ENCODE results near the gene HPS1. TPM values are rescaled to one million over a fixed set of nuclear protein-coding genes. Genes with fewer than 3 reads are reported as not detected.

The HPS1 gene
- total RNA-seq, 4 donors from 2014 or later = 51.4 to 74.4 (median 60.8) TPM

DNA sequence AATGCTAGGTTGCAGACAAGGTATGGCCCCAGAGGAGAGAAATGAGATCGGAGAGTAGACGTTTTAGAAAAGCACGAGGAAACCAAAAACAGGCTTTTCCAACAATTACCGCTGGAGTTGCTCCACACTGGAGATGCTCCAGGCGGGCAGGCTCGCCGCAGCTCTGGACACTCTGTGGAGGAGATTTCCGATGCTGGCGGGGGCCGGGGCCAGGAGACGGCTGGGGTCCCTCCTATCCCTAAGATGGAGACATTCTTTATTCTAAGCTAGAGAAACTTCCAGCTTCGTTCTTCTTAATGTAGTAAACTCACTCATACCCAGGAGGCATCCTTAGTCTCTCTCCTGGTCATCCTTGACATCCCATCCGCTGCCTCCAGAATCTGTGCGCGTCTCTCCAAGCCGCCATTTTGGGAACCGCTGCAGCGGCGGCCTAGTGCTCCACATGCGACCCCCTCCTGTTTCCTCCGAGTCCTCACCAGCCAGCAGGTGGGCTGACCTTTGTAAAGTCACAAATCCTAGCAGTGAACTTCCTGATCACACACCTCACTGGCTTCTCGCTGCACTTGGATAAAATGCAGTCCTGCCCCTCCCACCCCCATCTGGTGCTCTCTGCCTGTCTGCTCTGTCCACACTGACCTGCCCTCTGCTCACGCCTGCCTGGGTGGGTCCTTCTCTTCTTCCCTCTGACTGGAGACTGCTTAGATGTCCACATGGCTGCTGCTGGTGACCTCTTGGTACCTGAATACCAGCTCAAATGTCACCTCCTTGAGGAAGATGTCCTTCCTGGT lies 43.6 kb downstream of the HPS1 start:
- peak overlapping the region in 2 of 4 donors; percentile 29 to 68 for H3K27ac ChIP-seq

DNA sequence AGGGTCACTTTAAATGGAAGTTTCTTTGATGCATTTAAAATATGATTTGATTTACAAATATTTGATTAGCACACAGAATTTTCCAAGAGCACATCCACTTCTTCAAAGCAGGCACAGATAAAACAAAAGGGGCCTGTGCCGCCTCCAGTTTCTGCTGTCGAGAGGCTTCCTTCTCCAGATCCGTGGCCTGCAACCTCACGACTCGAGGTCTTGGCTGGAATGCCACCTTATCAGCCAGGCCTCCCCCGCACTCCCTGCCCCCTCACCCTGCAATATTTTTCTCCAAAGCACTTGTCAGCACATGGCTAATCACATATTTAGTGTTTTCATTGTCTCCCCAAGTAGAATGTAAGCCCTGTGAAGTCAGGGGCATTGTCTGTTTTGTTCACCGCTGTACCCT lies 44.3 kb downstream of the HPS1 start:
- H3K4me1 ChIP-seq = peaks cover 0 to 29% (median 9%) of the 10 kb centered on the region in 3 donors
- no peak overlapping the region for H3K27ac ChIP-seq
- H3K9me3 ChIP-seq = no peaks in the 10 kb centered on the region
- no peak for TF ChIP-seq POLR2A (IDR thresholded peaks at IDR 0.05)
- no peak for TF ChIP-seq POLR2AphosphoS5 (IDR thresholded peaks at IDR 0.05)
- TF ChIP-seq, protein P1, sequence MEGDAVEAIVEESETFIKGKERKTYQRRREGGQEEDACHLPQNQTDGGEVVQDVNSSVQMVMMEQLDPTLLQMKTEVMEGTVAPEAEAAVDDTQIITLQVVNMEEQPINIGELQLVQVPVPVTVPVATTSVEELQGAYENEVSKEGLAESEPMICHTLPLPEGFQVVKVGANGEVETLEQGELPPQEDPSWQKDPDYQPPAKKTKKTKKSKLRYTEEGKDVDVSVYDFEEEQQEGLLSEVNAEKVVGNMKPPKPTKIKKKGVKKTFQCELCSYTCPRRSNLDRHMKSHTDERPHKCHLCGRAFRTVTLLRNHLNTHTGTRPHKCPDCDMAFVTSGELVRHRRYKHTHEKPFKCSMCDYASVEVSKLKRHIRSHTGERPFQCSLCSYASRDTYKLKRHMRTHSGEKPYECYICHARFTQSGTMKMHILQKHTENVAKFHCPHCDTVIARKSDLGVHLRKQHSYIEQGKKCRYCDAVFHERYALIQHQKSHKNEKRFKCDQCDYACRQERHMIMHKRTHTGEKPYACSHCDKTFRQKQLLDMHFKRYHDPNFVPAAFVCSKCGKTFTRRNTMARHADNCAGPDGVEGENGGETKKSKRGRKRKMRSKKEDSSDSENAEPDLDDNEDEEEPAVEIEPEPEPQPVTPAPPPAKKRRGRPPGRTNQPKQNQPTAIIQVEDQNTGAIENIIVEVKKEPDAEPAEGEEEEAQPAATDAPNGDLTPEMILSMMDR (IDR thresholded peaks at IDR 0.05) = no peak
- TF ChIP-seq EP300 (IDR thresholded peaks at IDR 0.05) = no peak
- H3K4me3 ChIP-seq = no peak overlapping the region
- peaks cover 0 to 47% of the 10 kb centered on the region in 2 donors for H3K36me3 ChIP-seq
- H3K27me3 ChIP-seq = no peaks in the 10 kb centered on the region
- no peak for ATAC-seq
- WGBS, 2 donors (ENCODE audit: low coverage in 1 of 2) = 58 to 100% methylated on average over 1 to 6 of the region's 7 CpGs

More for the DNA sequence above, 43.6 kb downstream of the HPS1 start:
- Histone ChIP-seq H3K36me3 (peaks cover 0 to 43% of the 10 kb centered on the region in 2 donors), H3K4me3 (no peak overlapping the region), H3K9me3 (no peaks in the 10 kb centered on the region), H3K27me3 (no peaks in the 10 kb centered on the region), H3K4me1 (peaks cover 0 to 29% (median 9%) of the 10 kb centered on the region in 3 donors)
- no peak for ATAC-seq
- WGBS, 2 donors (ENCODE audit: low coverage in 1 of 2) = 95 to 99% methylated on average over 16 to 17 of the region's 23 CpGs
- TF ChIP-seq POLR2AphosphoS5 (IDR thresholded peaks at IDR 0.05) (no peak), POLR2A (IDR thresholded peaks at IDR 0.05) (no peak), EP300 (IDR thresholded peaks at IDR 0.05) (no peak)
- TF ChIP-seq, protein P1 (IDR thresholded peaks at IDR 0.05) = no peak

DNA sequence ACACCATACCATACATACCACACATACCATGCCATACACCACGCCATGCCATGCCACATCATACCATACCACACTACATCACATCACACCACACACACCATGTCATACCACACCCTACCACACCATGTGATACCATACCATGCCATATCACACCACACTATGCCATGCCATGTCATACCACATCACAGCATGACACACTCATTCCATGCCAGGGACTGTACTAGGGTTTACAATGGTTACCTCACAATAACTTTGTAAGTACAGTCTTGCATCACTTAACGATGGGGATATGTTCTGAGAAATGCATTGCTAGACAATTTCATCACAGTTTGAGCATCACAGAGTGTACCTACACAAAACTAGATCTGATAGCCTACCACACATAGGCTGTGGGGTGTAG lies 46.3 kb downstream of the HPS1 start:
- no peak overlapping the region for H3K27ac ChIP-seq
- TF ChIP-seq, protein P1 (IDR thresholded peaks at IDR 0.05) = no peak
- no peak for TF ChIP-seq POLR2AphosphoS5 (IDR thresholded peaks at IDR 0.05)
- no peak for TF ChIP-seq EP300 (IDR thresholded peaks at IDR 0.05)
- TF ChIP-seq POLR2A (IDR thresholded peaks at IDR 0.05) = no peak
- peaks cover 0 to 67% of the 10 kb centered on the region in 2 donors for H3K36me3 ChIP-seq
- H3K4me3 ChIP-seq = no peak overlapping the region
- H3K9me3 ChIP-seq = no peaks in the 10 kb centered on the region
- ATAC-seq = no peak
- no peaks in the 10 kb centered on the region for H3K27me3 ChIP-seq
- peaks cover 0 to 23% (median 9%) of the 10 kb centered on the region in 3 donors for H3K4me1 ChIP-seq
- 94 to 100% methylated on average over 1 to 2 of the region's 2 CpGs for WGBS, 2 donors (ENCODE audit: low coverage in 1 of 2)

DNA sequence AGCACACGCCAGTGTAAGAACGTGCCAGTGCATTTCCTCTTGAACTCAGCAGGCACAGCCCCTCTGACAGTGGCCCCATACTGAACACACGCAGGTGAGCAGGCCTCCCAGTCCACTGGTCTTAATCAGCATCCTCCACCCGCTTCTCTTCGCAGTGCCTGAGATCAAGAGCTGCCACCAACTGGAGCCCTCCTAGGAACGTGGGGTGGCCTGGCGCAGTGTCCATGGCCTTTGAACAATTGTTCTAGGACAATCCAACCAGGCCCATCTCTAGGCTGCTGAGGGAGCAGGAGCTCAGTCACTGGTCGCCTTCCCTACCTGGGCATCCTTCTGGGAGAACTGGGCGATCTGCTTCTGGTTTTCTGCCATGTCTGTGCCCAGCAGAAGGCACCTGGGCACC lies 47.0 kb downstream of the HPS1 start:
- H3K27ac ChIP-seq = no peak overlapping the region
- H3K9me3 ChIP-seq = no peaks in the 10 kb centered on the region
- H3K4me1 ChIP-seq = peaks cover 0 to 16% (median 5%) of the 10 kb centered on the region in 3 donors
- no peak for ATAC-seq
- H3K27me3 ChIP-seq = no peaks in the 10 kb centered on the region
- H3K36me3 ChIP-seq = peaks cover 0 to 67% of the 10 kb centered on the region in 2 donors
- no peak for TF ChIP-seq EP300 (IDR thresholded peaks at IDR 0.05)
- TF ChIP-seq, protein P1 (IDR thresholded peaks at IDR 0.05) = no peak
- no peak for TF ChIP-seq POLR2AphosphoS5 (IDR thresholded peaks at IDR 0.05)
- no peak for TF ChIP-seq POLR2A (IDR thresholded peaks at IDR 0.05)
- H3K4me3 ChIP-seq = no peak overlapping the region
- 82 to 98% methylated on average over 7 to 8 of the region's 9 CpGs for WGBS, 2 donors (ENCODE audit: low coverage in 1 of 2)
